HUDEP-2 (cell line): Measurements from ENCODE around the gene COG7.
"Not testable (repeated sequence)": the region's sequence is repeated elsewhere in the genome, so short reads cannot be mapped to it uniquely, and the experiment has no call there.

ENCODE experiments used
- DNase-seq, 76 experiments: peaks; one replicate each; lab custom pipeline; 2025; ENCODE audit not compliant: unreplicated experiment in 76 of 76; lab: John Stamatoyannopoulos, UW

COG7 gene

DNA sequence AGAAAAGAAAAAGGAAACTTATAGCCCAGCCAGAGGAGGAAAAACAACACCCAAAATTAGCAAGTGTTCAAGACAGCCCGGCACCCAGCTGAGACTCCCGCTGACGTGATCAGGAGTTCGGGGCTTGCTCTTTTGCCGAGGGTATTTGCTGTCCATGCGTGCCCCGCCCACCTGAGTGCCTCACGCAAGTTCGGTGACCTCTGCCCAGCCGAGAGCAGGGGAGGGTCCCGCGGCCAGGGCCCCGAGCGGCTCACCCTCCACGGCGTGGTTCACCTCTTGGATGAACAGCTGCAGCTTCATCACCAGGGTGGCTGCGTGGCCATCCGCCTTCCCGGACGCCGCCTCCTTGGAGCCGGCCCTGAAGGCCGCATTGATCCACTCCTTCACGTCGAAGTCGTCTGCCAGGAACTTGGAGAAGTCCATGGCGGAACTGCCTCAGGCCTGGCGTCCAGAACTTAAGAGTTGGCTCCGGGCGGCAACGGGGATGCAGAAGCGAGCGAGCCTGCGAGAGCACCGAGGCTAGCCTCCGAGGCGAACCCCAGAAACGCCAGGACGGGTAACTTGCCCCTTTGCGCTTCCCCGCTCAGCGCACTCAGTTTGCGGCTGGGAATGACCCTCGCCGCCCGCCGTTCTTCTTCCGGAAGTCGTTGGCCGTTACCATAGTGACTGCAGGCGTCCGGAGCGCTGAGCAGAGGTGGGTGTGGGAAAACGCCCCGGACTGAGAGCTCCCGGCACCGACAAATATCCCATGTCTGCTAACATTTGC is at the start of gene COG7:
TSS of gene COG7 (minus strand) at position 618 of the 766 bp plus-strand sequence. CDS start at position 423, 195 bp downstream.
- DNase-seq = peak in 74 of 76 experiments; percentile 24 to 88 (median 74)

DNA sequence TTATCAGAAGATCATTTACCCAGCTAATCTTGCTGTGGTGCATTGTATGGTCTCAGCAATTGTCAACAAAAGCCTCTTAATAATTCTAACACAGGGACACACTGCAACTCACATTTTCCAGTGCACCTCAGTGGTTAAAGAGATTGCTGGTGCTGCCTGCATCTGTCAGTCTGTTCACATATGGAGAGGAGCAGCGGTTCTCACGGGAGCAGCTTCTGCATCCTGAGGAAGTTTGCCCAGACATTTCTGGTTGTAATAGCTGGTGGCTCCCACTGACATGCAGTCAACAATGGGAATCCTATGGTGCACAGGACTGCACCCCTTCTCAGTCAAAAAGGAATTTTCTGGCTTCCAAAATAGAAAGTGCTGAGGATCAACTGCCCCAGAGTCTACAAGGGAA is 49.5 kb upstream of the COG7 start:
- peak in 1 of 76 experiments; percentile 11 for DNase-seq

DNA sequence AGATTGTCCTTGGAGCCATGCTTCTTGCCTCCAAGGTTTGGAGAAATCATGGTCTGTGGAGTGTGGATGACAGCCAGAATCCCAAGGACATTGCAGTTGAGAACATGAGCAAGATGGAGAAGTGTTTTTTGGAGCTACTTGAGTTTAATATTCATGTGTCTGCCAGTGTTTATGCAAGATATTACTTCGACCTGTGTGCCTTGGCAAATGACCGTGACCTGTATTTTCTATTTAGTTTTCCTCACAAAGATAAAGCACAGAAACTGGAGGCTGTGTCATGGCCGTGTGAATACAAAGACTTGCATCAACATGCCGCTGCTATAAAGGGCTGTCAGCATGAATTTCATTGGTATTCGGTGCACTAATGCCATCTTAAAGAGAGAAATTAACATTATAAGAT is 48.3 kb upstream of the COG7 start:
- no peak for DNase-seq

DNA sequence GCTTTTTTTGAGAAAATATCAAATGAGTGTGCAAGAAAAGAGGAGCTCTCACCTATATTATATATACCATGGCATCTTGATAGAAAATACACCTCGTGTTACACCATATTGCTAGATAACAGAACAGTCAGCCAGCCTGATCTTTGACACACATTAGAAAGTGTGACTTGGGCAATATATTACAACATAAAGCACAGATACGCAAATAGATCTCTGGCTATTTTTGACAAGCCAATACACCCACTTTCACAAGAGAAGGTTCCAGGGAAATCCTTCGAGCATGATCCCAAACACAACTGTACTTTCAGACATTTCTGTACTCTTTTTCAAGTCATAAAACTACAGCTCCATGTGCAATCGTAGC is 47.9 kb upstream of the COG7 start:
- DNase-seq = no peak

DNA sequence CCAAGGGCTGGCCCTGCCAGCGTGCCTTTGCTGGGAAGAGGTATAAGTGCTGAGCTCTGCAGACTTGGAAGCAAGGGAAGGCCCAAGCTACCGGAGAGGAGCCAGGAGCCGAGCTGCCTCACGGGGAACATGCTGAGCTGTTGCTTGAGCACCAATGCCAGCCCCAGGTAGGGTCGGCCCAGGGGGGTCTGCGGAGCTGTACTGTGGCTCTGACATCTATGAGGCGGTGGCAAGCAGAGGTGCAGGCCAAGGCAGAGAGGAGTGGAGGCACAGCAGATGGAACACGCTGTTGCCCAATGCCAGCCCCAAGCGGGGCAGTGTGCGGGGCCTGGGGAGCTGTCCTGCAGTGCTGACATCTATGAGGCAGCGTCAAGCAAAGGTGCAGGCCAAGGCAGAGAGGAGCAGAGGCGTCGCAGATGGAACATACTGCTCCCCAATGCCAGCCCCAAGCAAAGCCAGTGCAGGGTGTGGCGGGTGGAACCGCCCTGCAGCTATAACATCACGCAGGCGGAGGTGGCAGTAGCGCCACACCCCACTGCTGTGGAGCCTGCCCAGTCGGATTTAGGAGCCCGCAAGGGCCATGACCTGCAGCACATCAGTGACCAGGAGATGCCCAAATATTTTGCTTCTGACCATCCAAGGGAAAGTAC is 47.3 kb upstream of the COG7 start:
- peak in 64 of 76 experiments; percentile 11 to 72 (median 48) for DNase-seq

DNA sequence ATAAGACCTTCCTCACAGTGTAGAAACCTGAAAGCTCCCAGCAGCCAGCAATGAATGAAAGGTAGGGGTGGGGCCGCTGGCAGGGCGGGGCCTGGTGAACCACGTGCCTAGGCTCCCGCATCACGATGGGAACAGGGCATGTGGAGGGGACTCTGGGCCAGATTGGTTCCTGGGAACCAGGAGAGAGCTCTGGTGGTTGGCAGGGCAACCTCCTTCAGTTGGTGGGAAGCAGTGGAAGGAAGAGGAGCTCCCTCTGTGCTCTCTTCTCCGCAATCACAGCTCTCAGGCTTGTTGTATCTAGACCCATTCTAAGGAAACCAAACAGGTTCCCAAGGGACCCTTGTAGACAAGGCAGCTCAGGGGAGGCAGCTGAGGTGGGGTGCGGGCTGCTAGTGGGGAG is 46.8 kb upstream of the COG7 start:
- DNase-seq = no peak

DNA sequence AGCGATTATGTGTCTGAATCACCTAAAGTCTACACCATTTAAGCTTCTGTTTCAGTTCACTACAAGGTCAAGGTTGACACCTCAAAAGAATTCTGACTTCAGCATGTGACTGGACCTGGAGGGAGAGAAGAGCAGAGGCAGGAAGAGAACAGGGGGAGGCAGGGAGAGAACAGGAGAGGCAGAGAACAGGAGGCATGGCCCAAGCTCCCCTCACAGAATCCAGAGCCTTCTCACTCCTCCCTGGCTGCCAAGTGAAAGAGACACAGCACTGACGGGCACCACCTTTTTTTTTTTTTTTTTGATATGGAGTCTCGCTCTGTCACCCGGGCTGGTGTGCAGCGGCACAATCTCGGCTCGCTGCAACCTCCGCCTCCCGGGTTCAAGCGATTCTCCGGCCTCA is 45.9 kb upstream of the COG7 start:
- DNase-seq = no peak

DNA sequence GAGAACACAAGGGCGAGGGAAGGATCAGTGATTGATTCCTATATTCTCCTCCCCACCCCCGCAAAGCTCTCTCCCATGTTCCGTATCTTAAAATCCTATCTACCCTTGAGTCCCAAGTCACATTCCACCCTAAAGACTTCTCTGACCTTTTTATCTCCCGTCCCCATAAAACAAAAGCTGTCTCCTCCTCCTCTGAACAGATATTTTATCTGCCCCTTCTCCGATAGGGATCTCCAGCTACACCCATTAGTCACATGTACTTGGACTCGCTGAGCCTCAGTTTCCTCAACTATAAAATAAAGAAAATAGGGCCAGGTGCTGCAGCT is 44.5 kb upstream of the COG7 start:
- no peak for DNase-seq

DNA sequence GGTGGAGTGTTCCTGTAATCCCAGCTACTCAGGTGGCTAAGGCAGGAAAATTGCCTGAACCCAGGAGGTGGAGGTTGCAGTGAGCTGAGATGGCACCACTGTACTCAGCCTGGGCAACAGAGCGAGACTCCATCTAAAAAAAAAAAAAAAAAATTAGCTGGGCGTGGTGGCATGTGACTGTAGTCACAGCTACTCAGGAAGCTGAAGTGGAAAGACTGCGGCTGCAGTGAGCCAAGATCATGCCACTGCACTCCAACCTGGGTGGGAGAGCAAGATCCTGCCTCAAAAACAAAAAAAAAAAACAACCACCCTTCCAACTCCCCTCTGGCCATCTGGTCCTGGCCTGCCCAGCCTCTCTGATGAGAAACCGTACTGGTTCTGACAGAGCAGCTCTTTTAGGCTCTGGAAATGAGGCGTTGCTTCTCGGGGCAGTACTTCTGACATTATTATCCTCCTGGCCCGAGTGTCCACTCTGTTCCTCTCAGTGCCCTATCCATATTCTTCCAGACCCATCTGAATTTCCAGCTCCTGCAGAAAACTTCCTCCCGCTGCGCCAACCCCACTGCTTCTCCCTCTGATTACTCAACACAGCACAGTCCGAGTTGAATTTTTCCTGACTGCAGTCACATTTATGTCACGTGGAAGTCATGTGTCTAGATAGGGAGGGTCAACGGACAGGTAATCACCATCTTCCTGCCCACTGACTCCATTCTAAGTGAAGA is 44.0 kb upstream of the COG7 start:
- peak in 17 of 76 experiments; percentile 3 to 52 (median 18) for DNase-seq

DNA sequence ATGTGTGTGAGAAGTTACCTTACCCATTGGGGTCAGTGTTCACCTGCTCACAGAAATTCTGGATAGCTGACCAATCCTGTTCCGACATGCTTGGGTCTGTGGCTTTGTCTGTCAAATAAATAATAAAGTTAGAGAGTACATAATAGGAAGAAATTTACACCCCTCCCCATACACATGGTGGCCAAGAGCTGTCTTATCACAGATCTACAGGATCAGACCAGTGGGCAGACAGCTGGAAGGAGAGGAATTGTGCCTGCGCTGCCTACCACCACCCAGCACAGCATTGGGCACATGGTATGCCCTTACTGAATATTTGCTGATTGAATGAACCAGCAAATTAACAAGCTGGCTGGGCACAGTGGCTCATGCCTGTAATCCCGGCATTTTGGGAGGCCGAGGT is 42.7 kb upstream of the COG7 start:
- peak in 2 of 76 experiments; percentile 10 to 15 for DNase-seq

DNA sequence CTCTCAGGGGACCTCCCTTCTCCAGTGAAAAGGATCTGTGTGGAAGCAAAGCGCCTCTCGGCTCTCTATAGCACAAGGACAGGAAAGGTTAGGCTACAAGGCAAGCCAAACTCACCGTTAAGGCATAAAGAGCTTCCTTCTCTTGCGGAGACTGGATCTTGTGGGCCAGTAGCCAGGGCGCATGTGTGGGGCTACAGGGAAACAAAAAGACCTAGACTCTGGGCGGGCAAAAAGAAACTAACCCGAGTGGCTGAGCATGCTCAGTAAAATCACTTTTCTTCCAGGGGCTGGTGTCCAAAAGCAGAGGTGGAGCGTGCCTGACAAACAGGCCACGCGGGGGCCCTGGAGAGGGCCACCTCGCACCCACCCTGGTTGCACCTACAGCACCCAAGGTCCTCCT is 41.2 kb upstream of the COG7 start:
- no peak for DNase-seq

DNA sequence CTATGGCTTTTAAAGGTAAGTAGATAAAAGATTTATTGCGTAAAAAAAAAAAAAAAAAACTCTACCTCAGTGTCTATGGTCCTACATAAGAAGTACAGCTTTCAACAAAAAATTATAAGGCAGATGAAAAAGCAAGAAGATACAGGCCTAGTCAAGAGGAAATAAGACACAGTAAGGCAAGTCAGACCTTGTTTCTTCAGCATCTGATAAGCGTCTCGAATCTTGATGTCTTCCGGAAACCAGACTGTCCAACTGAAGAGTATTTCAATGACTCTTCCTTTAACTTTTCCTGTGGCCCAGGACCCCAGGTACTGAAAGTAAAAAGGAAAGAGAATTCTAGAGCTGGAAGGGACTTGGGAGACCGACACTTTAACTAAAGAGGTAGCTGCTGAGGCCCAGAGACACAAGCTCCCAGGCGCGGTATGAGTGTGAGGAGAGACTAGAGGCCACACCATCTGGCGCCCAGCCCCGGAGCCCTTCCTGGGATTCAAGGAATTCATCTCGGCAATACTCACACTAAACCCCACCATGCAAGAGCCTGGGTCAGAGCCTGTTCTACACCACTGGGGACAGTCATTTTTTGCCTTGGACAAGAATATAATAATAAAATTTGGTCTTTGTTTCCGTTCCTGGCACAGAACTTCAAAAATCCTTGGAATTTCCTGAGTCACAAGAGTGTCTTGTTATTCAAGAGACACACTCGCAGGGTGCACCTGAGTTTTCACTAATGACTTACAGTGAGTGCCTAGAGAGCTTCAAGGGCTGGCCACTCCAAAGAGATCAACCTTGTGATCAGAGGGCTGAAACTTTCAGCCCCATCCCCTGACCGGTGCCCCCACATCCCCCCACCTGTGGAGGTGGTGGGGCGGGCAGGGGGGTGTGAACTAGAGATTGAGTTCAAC is 38.8 kb upstream of the COG7 start:
- no peak for DNase-seq

DNA sequence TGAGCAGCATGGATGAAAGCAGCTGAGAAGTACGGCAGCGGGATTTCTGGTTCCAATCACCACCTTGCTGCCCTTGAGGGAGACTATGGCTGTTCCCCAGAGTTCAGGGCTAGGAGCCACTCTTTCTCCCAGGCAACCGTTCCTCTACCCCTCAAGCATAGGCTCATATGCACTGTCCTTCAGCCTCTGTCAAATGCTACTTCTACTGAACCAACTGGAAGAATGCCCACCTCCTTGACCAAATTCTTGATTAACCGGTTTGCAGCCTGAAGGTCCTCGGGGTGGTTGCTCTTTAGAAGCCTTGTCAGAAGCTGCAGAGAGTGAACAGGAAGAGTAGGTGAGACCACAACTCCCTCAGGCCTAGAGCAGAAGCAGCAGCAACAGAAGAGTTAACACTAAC is 33.5 kb upstream of the COG7 start:
- DNase-seq = no peak

DNA sequence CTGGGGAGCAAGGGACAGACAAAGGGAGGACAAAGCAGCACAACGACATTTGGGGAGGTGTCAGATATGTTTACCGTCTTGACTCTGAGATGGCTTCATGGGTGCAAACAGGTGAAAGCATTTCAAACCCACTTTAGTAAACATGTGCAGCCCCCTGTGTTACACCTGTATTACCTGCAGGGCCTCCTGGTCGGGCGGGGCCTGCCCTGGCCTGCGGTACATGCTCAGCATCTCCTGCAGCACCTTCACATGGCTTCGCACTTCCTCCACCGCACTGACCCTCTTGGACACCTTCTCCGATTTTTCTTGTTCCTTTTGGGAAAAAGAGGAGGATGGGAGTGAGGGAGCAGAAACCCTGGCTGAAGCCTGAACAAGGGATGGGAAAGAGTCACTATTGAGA is 32.9 kb upstream of the COG7 start:
- no peak for DNase-seq

DNA sequence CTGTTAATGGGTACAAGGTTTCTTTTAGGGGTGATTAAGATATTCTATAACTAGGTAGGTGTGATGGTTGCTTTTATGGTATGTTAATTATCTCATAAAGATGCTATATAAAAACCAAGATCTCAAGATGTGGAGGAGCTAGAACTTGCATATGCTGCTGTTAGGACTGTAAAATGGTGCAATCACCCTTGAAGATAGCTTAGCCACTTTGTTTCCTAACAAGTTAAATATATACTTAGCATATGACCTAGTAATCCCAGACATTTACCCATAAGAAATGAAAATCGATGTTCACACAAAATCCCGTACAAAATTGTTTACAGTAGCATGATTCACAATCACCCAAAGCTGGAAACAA is 32.2 kb upstream of the COG7 start:
- no peak for DNase-seq

DNA sequence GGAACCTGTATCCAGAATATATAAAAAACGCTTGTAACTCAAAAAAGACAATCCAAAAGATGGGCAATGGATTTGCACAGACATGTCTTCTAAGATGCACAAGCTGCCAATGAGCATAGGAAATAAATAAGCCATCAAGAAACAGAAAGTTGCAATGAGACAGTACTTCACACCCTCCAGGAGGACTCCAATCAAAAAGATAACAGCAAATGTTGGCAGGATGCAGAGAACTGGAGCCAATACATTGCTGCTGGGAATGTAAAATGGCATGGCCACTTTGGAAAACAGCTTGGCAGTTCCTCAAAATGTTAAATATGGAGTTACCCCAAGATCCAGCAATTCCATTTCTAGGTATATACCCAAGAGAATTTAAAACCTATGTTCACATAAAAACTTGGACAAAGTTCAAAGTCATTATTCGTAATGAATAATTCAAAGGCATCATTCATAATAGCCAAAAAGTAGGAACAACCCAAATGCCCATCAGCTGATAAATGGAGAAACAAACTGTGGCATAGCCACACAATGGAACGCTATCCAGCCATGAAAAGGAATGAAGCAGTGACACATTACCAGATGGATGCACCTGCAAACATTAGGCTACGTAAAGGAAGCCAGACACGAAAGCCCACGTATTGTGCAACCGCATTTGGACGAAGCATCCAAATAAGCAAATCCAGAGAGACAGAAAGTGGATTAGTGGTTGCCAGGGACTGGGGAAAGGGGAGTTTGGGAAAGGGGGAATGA is 31.7 kb upstream of the COG7 start:
- no peak for DNase-seq

DNA sequence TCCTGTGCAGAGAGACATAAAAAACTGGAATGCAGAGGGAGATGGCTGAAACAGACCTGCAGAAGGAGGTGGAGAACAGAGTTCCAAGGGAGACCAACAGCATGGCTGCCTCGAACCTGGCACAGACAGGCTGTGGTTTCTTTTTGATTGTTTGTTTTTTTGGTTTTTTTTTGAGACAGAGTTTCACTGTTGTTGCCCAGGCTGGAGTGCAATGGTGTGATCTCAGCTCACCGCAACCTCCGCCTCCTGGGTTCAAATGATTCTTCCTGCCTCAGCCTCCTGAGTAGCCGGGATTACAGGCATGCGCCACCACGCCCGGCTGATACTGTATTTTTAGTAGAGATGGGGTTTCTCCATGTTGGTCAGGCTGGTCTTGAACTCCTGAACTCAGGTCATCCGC is 30.5 kb upstream of the COG7 start:
- not testable (repeated sequence) for DNase-seq

DNA sequence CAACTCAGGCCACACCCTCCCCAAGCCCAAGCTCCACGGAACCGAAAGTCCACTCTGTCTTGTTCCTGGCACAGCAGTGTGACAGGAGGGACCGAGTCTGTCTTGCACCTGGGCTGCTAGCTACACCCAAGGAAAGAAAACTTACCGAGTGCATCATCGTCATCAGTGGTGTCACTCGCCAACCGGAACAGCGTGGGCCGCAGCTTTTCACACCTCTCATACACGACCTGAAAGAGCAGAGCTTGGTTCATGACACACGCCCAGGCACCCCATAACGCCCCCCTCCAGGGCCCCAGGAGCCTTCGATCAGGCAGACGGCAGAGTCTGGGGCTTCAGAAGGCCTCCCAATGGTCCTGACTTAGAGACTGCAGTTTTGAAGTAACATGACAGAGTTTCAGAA is 29.8 kb upstream of the COG7 start:
- DNase-seq = no peak

DNA sequence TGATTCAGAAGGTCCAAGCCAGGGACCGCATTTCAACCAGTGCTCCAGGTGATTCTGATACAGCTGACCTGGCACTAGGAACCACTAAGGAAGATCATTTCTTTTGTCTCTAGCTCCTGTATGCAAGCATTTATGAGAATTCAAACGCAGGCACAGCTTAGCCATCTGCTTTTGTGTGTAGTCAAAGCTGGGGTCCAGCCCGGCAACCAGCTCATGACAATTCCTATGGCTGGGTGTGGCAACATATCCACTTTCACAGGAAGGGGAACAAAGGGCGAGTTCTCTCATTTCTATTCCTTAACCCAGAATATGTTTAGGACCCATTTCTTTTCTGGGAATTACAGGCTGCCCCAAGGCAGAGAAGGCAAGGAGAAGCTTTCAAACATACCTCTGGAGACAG is 27.3 kb upstream of the COG7 start:
- DNase-seq = no peak

DNA sequence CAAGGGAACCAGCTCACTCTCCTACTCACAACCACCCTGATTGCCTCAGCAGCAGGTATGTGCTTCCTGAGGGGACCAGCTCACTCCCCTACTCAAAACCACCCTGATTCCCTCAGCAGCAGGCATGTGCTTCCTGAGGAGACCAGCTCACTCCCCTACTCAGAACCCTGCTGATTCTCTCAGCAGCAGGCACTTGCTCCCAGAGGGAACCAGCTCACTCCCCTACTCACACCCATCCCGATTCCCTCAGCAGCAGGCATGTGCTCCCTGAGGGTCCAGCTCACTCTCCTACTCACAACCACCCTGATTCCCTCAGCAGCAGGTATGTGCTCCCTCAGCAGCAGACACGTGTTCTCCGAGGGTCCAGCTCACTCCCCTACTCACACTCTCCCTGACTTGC is 26.1 kb upstream of the COG7 start:
- DNase-seq = no peak
